ENCODE data around the gene RABGAP1L.

DNA sequence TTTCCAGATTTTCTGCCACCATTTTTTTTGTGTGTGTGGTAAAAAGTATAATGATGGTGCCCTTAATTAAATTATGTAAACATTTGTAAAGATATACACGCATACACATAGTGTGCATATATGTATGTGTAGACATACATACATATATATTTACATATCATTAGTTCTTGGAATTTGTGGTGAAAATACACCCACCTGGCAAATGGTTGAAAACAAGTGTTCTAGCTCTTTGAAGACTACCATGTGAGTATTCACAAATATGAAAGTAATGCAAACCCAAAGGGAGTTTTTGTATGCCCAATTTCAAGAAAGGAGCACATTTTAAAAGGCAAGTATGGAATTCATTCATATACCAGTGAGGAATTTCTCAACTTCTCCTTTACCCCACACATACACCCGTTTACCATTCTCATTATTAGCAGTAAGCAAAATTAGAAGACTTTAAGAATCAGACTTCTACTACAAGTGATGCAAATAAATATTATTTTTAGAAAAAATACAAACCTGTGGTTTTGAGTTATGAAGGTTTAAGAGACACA is 8.0 kb downstream of the RABGAP1L start:
- no peak for TF ChIP-seq EZH2phosphoT487 (IDR thresholded peaks at IDR 0.05; ENCODE audit: borderline replicate concordance, low read depth, low read length)
- TF ChIP-seq, protein P1, sequence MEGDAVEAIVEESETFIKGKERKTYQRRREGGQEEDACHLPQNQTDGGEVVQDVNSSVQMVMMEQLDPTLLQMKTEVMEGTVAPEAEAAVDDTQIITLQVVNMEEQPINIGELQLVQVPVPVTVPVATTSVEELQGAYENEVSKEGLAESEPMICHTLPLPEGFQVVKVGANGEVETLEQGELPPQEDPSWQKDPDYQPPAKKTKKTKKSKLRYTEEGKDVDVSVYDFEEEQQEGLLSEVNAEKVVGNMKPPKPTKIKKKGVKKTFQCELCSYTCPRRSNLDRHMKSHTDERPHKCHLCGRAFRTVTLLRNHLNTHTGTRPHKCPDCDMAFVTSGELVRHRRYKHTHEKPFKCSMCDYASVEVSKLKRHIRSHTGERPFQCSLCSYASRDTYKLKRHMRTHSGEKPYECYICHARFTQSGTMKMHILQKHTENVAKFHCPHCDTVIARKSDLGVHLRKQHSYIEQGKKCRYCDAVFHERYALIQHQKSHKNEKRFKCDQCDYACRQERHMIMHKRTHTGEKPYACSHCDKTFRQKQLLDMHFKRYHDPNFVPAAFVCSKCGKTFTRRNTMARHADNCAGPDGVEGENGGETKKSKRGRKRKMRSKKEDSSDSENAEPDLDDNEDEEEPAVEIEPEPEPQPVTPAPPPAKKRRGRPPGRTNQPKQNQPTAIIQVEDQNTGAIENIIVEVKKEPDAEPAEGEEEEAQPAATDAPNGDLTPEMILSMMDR (conservative IDR thresholded peaks at IDR 0.05; ENCODE audit: low read length), result no peak

Measured in OCI-LY7 (cell line).